Stimulated activated CD4-positive, alpha-beta T cell treated with anti-CD3 and anti-CD28 coated beads, Interleukin-2, amount 100 ng/mL, for 24 hours (primary cell): ENCODE results near the gene OR2A25.
"Not testable (repeated sequence)": the region's sequence is repeated elsewhere in the genome, so short reads cannot be mapped to it uniquely, and the experiment has no call there.

Experiments used
- DNase-seq, 2 donors: peaks; one replicate each; pipeline ENCODE4 v3.0.0-alpha.2; 2020

OR2A25 gene, protein sequence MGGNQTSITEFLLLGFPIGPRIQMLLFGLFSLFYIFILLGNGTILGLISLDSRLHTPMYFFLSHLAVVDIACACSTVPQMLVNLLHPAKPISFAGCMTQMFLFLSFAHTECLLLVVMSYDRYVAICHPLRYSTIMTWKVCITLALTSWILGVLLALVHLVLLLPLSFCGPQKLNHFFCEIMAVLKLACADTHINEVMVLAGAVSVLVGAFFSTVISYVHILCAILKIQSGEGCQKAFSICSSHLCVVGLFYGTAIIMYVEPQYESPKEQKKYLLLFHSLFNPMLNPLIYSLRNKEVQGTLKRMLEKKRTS

GRCh38 chr7:144069511-144069910, at the start of gene OR2A25:
TSS of gene OR2A25 (plus strand) at chr7:144069811. CDS start at chr7:144074220, 4,409 bp downstream.
- DNase-seq = no peak

GRCh38 chr7:144020340-144020739, 49.3 kb upstream of the OR2A25 start:
- DNase-seq = no peak

DNA sequence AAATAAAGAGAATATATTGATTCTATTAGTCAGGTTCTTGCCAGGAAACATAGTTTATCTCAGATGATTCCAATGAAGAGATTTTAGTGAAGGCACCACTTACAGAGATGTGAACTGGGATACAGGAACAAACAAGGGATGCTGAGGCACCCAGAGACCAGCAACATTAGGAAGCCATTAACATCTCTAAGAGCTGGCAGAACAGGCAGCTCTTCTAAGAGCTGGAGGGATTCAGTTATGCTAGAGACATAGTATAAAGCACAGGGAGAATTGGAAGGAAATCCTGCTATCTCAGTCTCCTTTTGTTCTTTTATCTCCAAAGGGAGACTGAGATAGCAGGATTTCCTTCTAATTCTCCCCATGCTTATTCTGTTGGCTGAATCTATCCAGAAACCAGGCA, 47.4 kb upstream of the OR2A25 start:
- DNase-seq = no peak

GRCh38 chr7:144023171-144023827, 46.3 kb upstream of the OR2A25 start:
- no peak for DNase-seq

GRCh38 chr7:144024213-144024612, 45.4 kb upstream of the OR2A25 start:
- no peak for DNase-seq

- DNase-seq = no peak
These were observed 43.3 kb upstream of the OR2A25 start for GRCh38 chr7:144026203-144026883.

DNA sequence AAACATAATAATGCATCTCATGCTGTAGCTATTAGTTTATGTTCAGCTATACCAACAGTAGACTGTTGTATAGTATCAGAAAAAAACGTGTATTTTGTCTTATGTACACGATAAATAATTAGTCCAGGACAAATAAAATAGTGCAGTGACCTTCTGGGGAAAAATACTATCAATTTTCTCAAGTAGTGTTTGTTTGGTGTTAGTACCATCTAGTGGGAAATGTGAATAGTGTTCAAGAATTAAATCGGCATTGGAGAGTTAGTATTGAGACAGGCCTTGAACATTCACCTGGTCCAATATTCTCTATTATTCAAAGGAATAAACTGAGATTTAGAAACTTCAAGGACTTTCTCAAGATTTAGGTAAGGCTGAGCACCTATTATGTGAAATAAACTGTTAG, 42.5 kb upstream of the OR2A25 start:
- no peak for DNase-seq

DNA sequence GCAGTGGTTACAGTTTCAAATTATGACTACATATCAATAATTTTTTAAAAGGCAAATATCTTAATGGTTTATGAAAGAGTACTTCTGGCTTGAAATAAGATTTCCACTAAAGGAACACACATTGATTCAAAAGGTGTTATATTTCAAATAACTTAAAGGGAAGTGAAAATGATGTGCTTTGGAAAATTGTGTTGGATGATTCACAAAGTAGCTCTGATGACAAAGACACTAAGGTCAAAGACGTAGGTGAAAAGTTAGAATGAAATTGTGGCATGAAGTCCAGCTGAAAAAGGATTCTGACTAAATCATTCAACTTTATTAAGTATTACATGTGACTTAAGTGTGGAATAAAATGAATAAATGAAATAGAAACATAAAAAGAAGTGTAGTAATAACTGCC, 41.6 kb upstream of the OR2A25 start:
- DNase-seq = no peak

- DNase-seq = no peak
These were observed 41.1 kb upstream of the OR2A25 start for GRCh38 chr7:144028547-144028946.

- no peak for DNase-seq
These were observed 37.1 kb upstream of the OR2A25 start for GRCh38 chr7:144032516-144032915.

DNA sequence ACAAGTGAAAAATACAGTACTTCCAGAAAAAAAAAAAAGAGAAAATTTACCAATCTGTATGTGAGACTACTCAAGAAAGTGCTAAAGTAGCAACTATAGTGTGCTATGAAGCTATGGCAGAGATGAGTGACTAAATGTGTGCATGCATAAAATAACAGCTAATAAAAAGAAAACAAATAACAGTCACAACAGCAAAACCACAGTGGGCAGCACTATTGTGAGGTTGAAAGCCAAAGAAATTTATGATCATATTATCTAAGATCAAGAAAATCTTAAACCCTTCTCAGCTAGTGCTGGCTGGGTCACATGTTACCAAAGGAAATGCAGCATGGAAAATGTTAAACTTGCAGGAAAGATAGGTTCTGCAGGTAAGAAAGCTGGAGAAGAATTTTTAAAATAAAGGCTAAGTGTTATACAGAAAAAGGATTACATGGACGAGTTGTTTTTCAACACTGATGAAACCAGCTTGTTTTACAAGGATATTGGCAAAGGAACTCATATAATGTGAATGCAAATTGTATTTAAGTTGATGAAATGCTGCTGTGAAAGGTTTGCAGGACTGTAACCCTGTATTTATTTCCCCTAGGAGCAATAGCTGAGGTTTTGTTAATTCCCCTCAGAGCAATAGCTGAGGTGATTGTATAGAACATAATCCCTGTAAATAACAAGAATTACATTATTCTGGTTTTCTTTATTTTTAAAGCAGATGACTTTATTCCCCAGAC, 36.5 kb upstream of the OR2A25 start:
- DNase-seq = no peak

- DNase-seq = no peak
These were observed 34.2 kb upstream of the OR2A25 start for GRCh38 chr7:144035385-144035784.

DNA sequence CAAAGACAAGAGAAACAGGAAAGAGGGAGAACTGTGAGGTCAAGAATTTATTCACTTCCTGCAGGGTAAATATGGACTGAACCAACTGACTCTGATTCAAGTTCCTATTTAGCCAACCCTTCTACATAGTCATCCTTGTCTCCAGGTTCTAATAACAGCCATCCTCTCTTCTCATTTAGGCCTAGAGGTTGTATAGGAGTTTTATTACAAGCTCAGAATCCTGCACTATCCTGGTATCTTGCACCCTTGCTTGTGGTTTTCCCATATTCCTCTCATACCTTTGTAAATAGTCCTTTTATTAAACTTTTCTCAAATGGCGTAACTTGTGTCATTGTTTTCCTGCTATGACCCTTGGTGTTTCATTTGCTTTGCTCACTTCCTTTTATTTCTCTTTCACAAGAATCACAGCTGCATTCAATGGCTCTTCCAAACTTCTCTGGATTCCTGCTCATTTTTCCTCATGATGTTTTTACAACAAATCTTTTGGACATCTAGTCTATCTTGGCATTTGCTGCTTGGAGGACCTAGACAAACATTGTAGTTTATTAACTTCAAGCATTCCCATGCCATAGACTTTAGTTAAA, 33.2 kb upstream of the OR2A25 start:
- no peak for DNase-seq

DNA sequence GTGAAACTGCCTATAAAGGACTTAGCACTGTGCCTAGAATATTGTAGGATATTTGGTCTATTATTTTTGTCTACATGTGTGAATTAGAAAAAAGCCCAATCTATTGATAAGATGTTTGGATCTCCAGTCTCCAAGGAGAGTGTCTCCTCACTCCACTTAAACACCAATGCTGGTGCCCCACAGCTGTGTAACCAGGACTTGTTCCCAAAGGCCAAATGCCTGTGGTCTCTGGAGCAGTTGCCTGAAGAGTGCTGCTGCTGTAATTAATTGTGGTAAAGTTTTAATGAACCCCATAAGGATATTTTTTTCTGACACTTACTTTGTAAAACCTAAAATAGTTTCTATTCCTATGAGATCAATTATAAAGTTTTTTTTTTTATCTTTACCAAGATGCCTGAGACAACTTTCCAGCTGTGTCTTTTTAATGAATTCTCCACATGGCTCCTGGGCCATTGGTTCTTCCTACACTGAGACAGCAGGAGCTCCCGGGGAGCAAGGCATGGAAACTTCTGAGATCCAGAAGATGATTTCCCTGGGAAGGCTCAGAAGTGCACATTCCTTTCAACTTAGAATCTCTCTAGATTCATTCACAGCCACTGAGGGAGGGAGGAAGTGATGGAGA, 32.1 kb upstream of the OR2A25 start:
- DNase-seq = no peak

DNA sequence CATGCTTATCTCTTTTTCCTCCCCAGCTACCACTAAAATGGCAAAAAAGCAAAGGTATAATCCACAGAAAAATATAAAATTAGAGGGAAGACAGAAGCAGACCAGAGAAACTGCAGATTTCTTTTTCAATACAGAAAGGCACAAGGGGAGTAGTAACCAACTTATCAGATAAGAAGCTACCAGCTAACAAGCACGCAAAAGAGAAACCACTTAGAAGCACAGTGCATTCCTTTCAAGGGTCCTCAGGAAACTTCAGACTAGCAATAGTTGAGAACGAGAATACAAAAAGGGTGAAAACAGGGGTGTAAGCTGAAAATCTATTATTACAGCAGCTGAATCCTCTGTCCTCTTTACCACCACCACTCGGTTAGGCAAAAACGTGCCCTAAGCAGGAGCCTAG, 30.7 kb upstream of the OR2A25 start:
- no peak for DNase-seq

DNA sequence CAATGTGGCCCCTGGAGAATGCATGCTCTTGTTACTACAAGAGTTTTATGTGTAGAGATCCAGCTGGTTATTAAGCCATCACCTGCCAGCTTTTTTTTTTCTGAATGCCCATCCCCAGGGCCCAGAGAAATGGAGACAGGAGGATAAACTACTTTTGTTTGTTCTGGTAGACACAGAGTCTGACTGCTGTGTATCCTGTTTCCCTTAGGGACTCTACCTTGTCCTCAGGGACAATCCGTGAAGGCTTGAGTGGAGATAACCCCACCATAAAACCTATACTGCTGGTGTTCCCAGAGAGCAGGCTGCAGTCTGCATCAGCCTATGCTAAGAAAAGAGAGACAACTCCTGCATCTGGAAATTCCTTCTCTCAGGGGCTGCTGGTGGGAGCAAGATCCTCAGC, 21.0 kb upstream of the OR2A25 start, which contains the start of gene OR2A5:
Gene OR2A5 (plus strand): TSS at position 301 of the 400 bp plus-strand sequence. CDS start 1,454 bp downstream, outside the sequence.
- no peak for DNase-seq

DNA sequence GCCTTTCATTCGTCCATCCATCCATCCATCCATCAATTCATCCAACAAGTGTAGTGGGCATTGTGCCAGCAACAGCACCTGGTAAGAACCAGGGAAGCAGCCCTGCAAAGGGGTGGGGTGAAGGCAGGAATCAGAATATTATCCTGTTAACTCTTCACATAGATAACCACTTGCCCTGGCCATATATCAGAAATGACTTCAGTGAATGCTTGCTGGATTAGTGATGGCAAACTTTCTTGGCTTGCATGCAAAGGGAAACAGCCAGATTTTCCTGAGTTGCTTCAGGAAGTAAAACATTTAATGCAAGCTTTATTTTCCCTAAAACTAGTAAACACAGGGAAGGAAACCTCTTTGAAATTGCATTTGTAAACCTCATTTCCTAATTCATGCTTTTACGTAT, 20.1 kb upstream of the OR2A25 start:
- no peak for DNase-seq

- DNase-seq = no peak
These were observed 19.5 kb upstream of the OR2A25 start for GRCh38 chr7:144050093-144050492.

GRCh38 chr7:144050884-144051283, 18.7 kb upstream of the OR2A25 start:
- not testable (repeated sequence) for DNase-seq

DNA sequence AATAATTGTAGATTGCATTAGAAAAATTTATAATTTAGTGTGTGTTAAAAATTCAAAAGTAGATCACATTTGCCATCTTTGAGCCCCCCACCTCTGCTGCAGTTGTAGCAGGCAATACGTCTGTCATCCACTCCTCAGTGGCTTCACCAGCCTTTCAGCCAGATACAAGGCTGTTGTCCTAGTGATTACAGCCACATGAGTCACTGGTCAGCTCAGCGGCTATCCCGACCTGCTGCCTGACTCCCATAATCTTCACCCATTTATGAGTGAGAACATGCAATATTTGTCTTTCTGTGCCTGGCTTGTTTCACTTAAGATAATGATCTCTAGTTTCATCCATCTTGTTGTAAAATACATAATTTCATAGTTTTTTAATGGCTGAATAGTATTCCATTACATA, 11.7 kb upstream of the OR2A25 start:
- no peak for DNase-seq

GRCh38 chr7:144063710-144064109, 5.9 kb upstream of the OR2A25 start:
- DNase-seq = no peak

- no peak for DNase-seq
These were observed 342 bp downstream of the OR2A25 start for GRCh38 chr7:144069953-144070352.
